Measurements from ENCODE around the gene ZNF565.

Gene ZNF565

DNA sequence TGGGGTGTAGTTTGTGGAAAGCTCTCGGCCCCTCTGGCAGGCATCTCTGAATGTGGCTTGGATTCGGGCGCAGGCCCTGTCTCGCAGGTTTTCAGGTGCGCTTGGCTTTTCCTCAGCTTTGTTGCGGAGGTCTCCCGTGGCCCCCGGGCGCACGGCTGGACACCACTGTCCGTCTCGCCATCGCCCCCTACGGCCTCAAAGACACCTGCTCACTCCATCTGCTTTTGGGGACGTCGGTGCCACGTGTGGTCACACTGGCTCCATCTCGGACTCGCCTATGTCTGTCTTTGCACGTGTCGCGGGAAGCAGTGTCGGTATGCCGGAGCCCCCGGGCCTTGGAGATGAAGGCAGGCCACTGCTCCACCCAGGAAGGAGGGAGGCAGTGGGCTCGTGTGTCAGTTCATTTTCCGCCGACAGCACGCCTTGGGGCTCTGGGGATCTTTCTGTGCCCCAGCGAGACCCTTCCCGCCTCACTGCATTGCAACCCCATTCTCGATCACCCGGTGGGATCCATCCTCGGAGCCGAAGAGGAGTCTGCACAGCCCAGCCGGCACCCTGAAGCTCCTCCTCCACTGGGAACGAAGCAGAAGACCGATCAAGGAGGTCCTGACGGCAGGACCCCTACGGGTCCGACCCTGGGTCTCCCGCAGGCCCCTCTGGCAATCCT, 42.5 kb upstream of the ZNF565 start:
- no peak for TF ChIP-seq CTCF (conservative IDR thresholded peaks at IDR 0.05; ENCODE audit: low read depth, low read length)
- Histone ChIP-seq H3K9ac (no peak overlapping the region), H3K4me2 (no peak overlapping the region), H3K4me3 (IDR thresholded peaks at IDR 0.05; ENCODE audit: insufficient read depth, low read depth, low read length) (no peak overlapping the region), H4K20me1 (ENCODE audit: insufficient read depth) (no peaks in the 10 kb centered on the region), H3K27me3 (ENCODE audit: insufficient read depth, low read depth) (no peaks in the 10 kb centered on the region), H2AFZ (ENCODE audit: low read depth) (no peak overlapping the region), H3K79me2 (ENCODE audit: insufficient read depth, low read depth) (no peaks in the 10 kb centered on the region), H3K4me1 (ENCODE audit: low read depth, poor library complexity, severe bottlenecking) (no peaks in the 10 kb centered on the region), H3K36me3 (ENCODE audit: insufficient read depth) (no peaks in the 10 kb centered on the region), H3K27ac (no peak overlapping the region)

- Histone ChIP-seq H4K20me1 (ENCODE audit: insufficient read depth) (no peaks in the 10 kb centered on the region), H3K79me2 (ENCODE audit: insufficient read depth, low read depth) (no peaks in the 10 kb centered on the region), H3K27me3 (ENCODE audit: insufficient read depth, low read depth) (no peaks in the 10 kb centered on the region), H3K27ac (no peak overlapping the region), H3K9ac (no peak overlapping the region), H3K4me2 (no peak overlapping the region), H3K36me3 (ENCODE audit: insufficient read depth) (no peaks in the 10 kb centered on the region), H3K4me3 (IDR thresholded peaks at IDR 0.05; ENCODE audit: insufficient read depth, low read depth, low read length) (no peak overlapping the region), H3K4me1 (ENCODE audit: low read depth, poor library complexity, severe bottlenecking) (no peaks in the 10 kb centered on the region), H2AFZ (ENCODE audit: low read depth) (no peak overlapping the region)
- TF ChIP-seq CTCF (conservative IDR thresholded peaks at IDR 0.05; ENCODE audit: low read depth, low read length), result no peak
Observed at GRCh38 chr19:36256064-36256463, 41.6 kb upstream of the ZNF565 start.

DNA sequence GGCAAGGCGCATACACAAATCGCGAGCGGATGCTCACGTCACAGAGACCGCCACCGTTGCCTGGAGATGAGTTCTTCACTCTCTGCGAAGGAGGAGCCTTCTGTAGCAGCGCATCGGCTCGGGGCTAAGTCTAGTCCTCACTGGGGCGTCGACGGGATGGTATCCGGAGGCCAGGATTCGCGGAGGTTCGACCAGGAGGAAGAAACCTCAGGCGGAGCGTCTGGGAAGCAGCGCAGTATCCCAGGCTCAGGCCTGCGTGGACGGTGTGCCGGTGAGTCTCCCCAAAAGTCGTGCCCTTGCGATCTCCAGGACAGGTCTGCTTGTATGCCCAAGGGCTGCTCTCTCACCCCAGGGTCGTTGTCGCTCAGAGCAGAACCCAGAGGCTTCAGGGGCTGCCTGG, 40.9 kb upstream of the ZNF565 start:
- no peak overlapping the region for H3K9ac ChIP-seq
- no peaks in the 10 kb centered on the region for H3K27me3 ChIP-seq (ENCODE audit: insufficient read depth, low read depth)
- TF ChIP-seq CTCF (conservative IDR thresholded peaks at IDR 0.05; ENCODE audit: low read depth, low read length), result no peak
- no peaks in the 10 kb centered on the region for H3K79me2 ChIP-seq (ENCODE audit: insufficient read depth, low read depth)
- H2AFZ ChIP-seq (ENCODE audit: low read depth), result no peak overlapping the region
- H3K27ac ChIP-seq, result no peak overlapping the region
- no peaks in the 10 kb centered on the region for H4K20me1 ChIP-seq (ENCODE audit: insufficient read depth)
- H3K4me3 ChIP-seq (IDR thresholded peaks at IDR 0.05; ENCODE audit: insufficient read depth, low read depth, low read length), result no peak overlapping the region
- H3K4me2 ChIP-seq, result no peak overlapping the region
- H3K36me3 ChIP-seq (ENCODE audit: insufficient read depth), result no peaks in the 10 kb centered on the region
- H3K4me1 ChIP-seq (ENCODE audit: low read depth, poor library complexity, severe bottlenecking), result no peaks in the 10 kb centered on the region

DNA sequence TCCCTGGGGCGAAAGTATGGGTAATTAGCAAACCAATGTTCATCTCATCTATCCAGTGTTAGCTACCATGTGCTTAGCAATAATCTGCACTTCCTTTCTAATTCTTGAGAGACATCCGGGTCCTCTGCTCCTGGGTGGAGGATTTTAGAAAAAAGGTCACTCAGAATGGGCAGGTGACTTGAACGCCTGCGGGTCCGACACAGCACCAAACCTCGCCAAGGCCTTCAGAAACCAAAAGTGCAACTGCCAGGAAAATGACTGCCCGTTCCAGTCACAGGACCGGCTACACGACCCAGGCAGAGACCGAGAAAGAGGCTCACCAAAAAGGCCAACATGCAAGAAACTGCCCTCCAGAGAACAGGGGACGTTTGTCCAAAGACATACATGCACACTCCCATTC, 40.4 kb upstream of the ZNF565 start:
- Histone ChIP-seq H3K36me3 (ENCODE audit: insufficient read depth) (no peaks in the 10 kb centered on the region), H2AFZ (ENCODE audit: low read depth) (no peak overlapping the region), H3K4me2 (no peak overlapping the region), H3K9ac (no peak overlapping the region), H3K79me2 (ENCODE audit: insufficient read depth, low read depth) (no peaks in the 10 kb centered on the region), H3K27me3 (ENCODE audit: insufficient read depth, low read depth) (no peaks in the 10 kb centered on the region), H3K27ac (no peak overlapping the region), H3K4me3 (IDR thresholded peaks at IDR 0.05; ENCODE audit: insufficient read depth, low read depth, low read length) (no peak overlapping the region), H3K4me1 (ENCODE audit: low read depth, poor library complexity, severe bottlenecking) (no peaks in the 10 kb centered on the region), H4K20me1 (ENCODE audit: insufficient read depth) (no peaks in the 10 kb centered on the region)
- TF ChIP-seq CTCF (conservative IDR thresholded peaks at IDR 0.05; ENCODE audit: low read depth, low read length), result no peak

All from KMS-11 (cell line).